T-helper 2 cell treated with Interferon-gamma antibody and Interleukin-4, amounts not matched to agents 5 μg/mL and 100 μg/mL, for 36 hours (primary cell): Measurements from ENCODE around the gene PFKP.
"Not testable (repeated sequence)": the region's sequence is repeated elsewhere in the genome, so short reads cannot be mapped to it uniquely, and the experiment has no call there.

Experiments used
- DNase-seq: peaks from one replicate; pipeline ENCODE4 v3.0.0; 2021; ENCODE audit warnings: low spot score
- H3K27ac Mint-ChIP-seq: one replicate; pipeline ENCODE4 v1.8.0; 2021; ENCODE audit warnings: mild to moderate bottlenecking, mixed read lengths
- H3K27me3 Mint-ChIP-seq: one replicate; pipeline ENCODE4 v1.8.0; 2021; ENCODE audit warnings: low read depth, mixed read lengths
- H3K36me3 Mint-ChIP-seq: one replicate; pipeline ENCODE4 v1.8.0; 2021; ENCODE audit warnings: low read depth, mixed read lengths
- H3K4me1 Mint-ChIP-seq: one replicate; pipeline ENCODE4 v1.8.0; 2021; ENCODE audit warnings: low read depth, mixed read lengths
- H3K4me3 Mint-ChIP-seq: one replicate; pipeline ENCODE4 v1.8.0; 2022; ENCODE audit warnings: mild to moderate bottlenecking, moderate library complexity, mixed read lengths
- H3K9me3 Mint-ChIP-seq: one replicate; pipeline ENCODE4 v1.8.0; 2021; ENCODE audit warnings: mixed read lengths

PFKP gene

DNA sequence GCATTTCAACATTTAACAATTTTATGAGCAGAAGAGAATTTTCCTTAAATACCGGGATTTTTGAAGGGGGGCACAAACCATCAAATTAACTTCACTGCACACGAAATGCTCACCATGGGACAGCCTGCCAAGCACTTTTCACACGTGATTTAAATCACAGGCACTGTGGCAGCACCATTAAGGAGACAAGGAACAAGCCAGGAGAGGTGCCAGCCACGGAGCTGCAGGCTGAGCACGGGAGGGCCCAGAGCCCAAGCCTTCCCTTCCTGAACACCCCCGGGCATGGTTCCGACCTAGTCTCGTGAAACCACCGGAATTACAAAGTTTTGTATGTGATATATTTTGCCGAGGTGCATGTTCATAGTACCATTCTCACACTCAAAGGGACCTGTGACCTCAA, 91.8 kb downstream of the PFKP start:
- no peaks in the 10 kb centered on the region for H3K4me1 Mint-ChIP-seq
- no peak for DNase-seq
- H3K4me3 Mint-ChIP-seq = no peak overlapping the region
- H3K9me3 Mint-ChIP-seq = no peaks in the 10 kb centered on the region
- H3K27ac Mint-ChIP-seq = no peak overlapping the region
- H3K27me3 Mint-ChIP-seq = no peaks in the 10 kb centered on the region
- peaks cover 64% of the 10 kb centered on the region for H3K36me3 Mint-ChIP-seq

GRCh38 chr10:3162533-3162932, 95.2 kb downstream of the PFKP start:
- Mint-ChIP-seq H3K4me3 (no peak overlapping the region), H3K4me1 (no peaks in the 10 kb centered on the region), H3K36me3 (peaks cover 67% of the 10 kb centered on the region), H3K27me3 (no peaks in the 10 kb centered on the region), H3K9me3 (no peaks in the 10 kb centered on the region), H3K27ac (no peak overlapping the region)
- DNase-seq = no peak

GRCh38 chr10:3163879-3164278, 96.5 kb downstream of the PFKP start:
- no peak for DNase-seq
- Mint-ChIP-seq H3K27ac (no peak overlapping the region), H3K4me3 (no peak overlapping the region), H3K27me3 (no peaks in the 10 kb centered on the region), H3K9me3 (no peaks in the 10 kb centered on the region), H3K36me3 (peaks cover 63% of the 10 kb centered on the region), H3K4me1 (no peaks in the 10 kb centered on the region)

- DNase-seq = no peak
- no peaks in the 10 kb centered on the region for H3K9me3 Mint-ChIP-seq
- H3K36me3 Mint-ChIP-seq = peaks cover 59% of the 10 kb centered on the region
- no peak overlapping the region for H3K4me3 Mint-ChIP-seq
- H3K4me1 Mint-ChIP-seq = peaks cover 2% of the 10 kb centered on the region
- no peaks in the 10 kb centered on the region for H3K27me3 Mint-ChIP-seq
- no peak overlapping the region for H3K27ac Mint-ChIP-seq
Observed at GRCh38 chr10:3165196-3165595, 97.8 kb downstream of the PFKP start.

- Mint-ChIP-seq H3K36me3 (peaks cover 59% of the 10 kb centered on the region), H3K27me3 (no peaks in the 10 kb centered on the region), H3K4me1 (peaks cover 2% of the 10 kb centered on the region)
Observed at GRCh38 chr10:3166496-3167290, 99.3 kb downstream of the PFKP start.

DNA sequence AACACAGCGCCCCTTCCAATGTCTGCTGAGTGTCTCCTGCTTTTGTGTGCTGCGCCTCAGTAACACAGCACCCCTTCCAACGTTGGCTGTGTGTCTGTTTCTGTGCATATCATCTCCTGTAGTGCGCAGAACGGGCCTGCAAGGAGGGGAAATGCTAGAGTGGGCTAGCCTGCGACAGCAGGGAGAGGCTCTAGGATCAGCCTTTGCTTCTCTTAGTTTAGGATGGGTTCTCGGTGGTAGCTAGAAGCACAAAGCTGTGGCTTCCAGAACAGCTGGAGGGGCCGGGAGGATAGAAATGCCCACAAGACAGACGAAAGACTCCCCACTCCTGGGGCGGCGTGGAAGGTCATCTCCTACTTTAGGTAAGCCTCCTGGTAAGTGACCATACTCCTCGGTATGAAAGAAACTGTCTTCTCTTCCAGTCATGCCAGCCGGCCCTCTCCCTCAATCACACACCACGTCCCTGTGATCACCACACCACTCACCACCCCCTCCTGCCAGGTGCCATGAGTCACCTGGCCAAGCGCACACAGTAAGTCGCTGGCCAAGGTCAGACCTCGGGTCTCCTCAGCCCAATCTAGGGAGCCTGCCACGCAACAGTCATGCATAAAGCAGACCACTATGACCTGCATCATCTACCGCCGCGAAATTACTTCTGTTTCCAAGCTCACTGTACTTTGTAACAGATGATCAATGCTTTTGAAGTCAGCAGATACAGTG, 100.4 kb downstream of the PFKP start:
- Mint-ChIP-seq H3K4me1 (peaks cover 3% of the 10 kb centered on the region), H3K27me3 (no peaks in the 10 kb centered on the region), H3K4me3 (no peak overlapping the region), H3K27ac (no peak overlapping the region), H3K36me3 (peaks cover 53% of the 10 kb centered on the region), H3K9me3 (no peaks in the 10 kb centered on the region)
- DNase-seq = no peak

More at GRCh38 chr10:3166496-3167290, 99.3 kb downstream of the PFKP start:
- H3K4me3 Mint-ChIP-seq = no peak overlapping the region
- DNase-seq = no peak
- H3K27ac Mint-ChIP-seq = no peak overlapping the region
- no peaks in the 10 kb centered on the region for H3K9me3 Mint-ChIP-seq

DNA sequence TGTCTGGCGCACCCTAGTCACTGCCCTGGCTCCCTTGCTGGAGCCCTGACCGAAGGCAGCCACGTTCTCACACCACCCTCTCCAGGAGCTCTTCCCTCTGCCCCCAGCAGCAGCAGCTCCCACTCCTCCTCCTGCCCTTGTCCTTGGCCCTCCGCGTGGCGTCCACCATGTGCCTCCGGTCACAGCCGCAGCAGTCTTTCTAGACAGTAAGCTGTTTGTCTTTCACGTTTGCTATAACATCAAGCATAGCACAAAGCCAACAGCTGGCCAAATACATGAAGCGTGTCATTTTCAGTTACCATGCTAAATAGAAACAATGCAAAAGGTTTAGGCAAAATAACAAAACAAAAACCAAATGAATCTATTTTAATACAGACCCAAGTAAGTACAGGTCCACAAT, 101.9 kb downstream of the PFKP start:
- DNase-seq = no peak
- Mint-ChIP-seq H3K27me3 (peaks cover 5% of the 10 kb centered on the region), H3K9me3 (no peaks in the 10 kb centered on the region), H3K36me3 (peaks cover 40% of the 10 kb centered on the region), H3K4me1 (peaks cover 6% of the 10 kb centered on the region), H3K4me3 (no peak overlapping the region), H3K27ac (no peak overlapping the region)

GRCh38 chr10:3169673-3170072, 102.3 kb downstream of the PFKP start:
- Mint-ChIP-seq H3K4me1 (peaks cover 6% of the 10 kb centered on the region), H3K27me3 (peaks cover 7% of the 10 kb centered on the region), H3K4me3 (no peak overlapping the region), H3K27ac (no peak overlapping the region), H3K36me3 (peaks cover 39% of the 10 kb centered on the region), H3K9me3 (no peaks in the 10 kb centered on the region)
- no peak for DNase-seq

DNA sequence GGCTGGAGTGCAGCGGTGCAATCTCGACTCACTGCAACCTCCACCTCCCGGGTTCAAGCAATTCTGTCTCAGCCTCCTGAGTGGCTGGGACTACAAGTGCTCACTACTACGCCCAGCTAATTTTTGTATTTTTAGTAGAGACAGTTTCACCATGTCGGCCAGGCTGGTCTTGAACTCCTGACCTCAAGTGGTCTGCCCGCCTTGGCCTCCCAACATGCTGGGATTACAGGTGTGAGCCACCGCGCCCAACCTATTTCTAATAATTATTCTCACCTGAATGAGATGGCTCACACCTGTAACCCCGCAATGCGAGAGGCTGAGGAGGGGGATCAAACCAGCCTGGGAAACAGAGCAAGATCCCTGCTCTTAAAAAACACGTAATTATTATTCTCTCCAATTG, 104.1 kb downstream of the PFKP start:
- not testable (repeated sequence) for DNase-seq, H3K4me1 Mint-ChIP-seq, H3K9me3 Mint-ChIP-seq
- Mint-ChIP-seq H3K4me3 (peak overlapping the region; percentile 92), H3K27ac (peak overlapping the region; percentile 83), H3K36me3 (peaks cover 23% of the 10 kb centered on the region), H3K27me3 (peaks cover 25% of the 10 kb centered on the region)

- Mint-ChIP-seq H3K4me3 (peak overlapping the region; percentile 92), H3K36me3 (peaks cover 17% of the 10 kb centered on the region), H3K27me3 (peaks cover 31% of the 10 kb centered on the region), H3K4me1 (peaks cover 6% of the 10 kb centered on the region), H3K27ac (peak overlapping the region; percentile 83), H3K9me3 (no peaks in the 10 kb centered on the region)
- no peak for DNase-seq
Observed at GRCh38 chr10:3172081-3172445, 104.7 kb downstream of the PFKP start.

DNA sequence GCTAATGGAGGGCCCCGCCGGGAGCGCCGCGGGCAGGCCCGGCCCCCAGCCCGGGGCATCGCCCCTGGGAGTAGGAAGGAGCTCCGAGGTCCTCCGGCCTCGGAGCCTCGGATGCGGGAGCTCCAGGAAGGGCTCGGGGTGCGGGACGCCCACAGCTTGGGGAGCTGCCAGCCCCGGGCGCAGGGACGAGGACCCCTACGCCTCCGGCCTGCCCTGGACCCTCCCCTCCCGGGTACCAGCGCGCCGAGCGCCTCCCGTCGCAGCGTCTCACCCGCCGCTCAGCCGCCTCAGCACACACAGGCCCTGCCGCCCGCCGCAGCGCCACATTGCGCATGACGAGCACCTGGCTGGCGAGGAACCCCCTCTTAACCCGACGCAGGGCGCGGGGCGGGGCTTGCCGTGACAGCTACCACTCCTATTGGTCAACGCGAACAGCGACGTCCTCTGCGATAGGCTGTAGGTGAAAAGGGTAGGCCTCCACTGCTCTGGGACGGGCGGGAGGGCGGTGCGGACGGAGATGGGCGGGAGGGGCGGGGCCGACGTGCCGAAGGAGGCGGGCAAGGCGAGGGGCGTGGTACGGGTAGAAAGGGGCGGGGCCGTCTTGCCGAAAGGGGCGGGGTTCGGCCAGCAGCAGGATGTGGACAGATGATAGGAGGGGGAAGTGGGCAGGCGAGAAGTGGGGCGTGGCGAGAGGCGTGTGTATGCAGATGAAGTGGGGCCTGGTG, 105.3 kb downstream of the PFKP start, which contains the start of gene PITRM1:
Gene PITRM1 (minus strand): TSS at position 337 of the 725 bp plus-strand sequence. CDS start 10 bp downstream, at position 327.
- Mint-ChIP-seq H3K27me3 (peaks cover 35% of the 10 kb centered on the region), H3K27ac (peak within 1 kb of the TSS; percentile 88), H3K36me3 (peaks cover 17% of the 10 kb centered on the region), H3K9me3 (no peaks in the 10 kb centered on the region), H3K4me1 (peaks cover 6% of the 10 kb centered on the region), H3K4me3 (peak within 1 kb of the TSS; percentile 92)
- peak; percentile 99 for DNase-seq

DNA sequence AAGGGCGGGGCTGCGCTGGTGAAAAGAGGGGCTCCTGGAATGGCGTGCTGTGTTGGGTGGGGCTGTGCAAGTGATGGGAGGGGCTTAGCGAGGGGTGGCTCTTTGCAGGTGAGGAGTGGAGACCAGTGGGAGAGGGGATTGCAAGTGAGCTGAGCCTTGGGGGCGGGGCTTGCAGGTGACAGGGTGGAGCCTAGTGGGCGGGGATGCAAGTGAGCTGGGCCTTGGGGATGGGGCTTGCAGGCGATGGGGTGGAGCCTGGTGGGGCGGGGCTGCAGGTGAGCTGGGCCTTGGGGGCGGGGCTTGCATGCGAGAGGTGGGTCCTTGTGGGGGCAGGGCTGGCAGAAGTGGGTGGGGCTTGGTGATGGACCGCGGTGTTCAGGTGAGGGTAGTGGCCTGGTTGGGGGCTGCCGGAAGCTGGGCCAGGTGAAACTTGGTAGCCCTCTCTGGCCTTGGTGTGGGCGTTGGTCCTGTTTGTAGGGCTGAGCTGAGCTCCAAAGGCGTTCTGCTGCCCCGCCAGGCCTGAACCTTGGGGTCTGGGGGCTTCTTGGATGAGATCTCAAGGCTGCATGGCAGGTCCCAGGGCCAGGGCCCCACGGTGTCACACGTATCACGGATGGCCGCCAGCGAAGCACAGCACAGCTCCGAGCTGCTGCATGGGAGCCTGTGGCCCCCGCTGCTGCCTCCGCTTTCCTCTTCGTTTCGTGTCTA, 106.0 kb downstream of the PFKP start:
- peak overlapping the region; percentile 88 for H3K27ac Mint-ChIP-seq
- peaks cover 42% of the 10 kb centered on the region for H3K27me3 Mint-ChIP-seq
- peaks cover 14% of the 10 kb centered on the region for H3K36me3 Mint-ChIP-seq
- DNase-seq = no peak
- peaks cover 6% of the 10 kb centered on the region for H3K4me1 Mint-ChIP-seq
- peak overlapping the region; percentile 84 for H3K4me3 Mint-ChIP-seq
- H3K9me3 Mint-ChIP-seq = no peaks in the 10 kb centered on the region

DNA sequence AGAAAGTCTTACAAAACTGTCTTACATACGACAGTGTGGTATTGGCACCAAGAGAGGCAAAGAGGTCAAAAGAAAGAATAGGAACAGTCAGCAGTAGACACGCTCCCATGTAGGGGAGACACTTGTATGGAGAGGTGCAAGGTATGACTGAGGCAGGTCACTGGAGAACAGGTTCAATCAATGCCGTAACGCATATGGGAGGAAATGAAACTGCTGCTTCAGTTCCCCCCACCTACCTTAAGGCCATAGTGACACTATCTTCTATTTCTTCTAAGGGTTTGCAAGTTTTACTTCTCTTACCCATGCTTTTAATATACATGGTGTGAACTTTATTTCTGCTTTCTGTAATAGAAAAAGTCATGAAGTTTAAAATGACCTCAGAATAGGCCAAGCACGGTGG, 110.7 kb downstream of the PFKP start:
- H3K4me1 Mint-ChIP-seq = peaks cover 1% of the 10 kb centered on the region
- H3K27me3 Mint-ChIP-seq = peaks cover 79% of the 10 kb centered on the region
- H3K4me3 Mint-ChIP-seq = no peak overlapping the region
- H3K27ac Mint-ChIP-seq = no peak overlapping the region
- H3K9me3 Mint-ChIP-seq = no peaks in the 10 kb centered on the region
- H3K36me3 Mint-ChIP-seq = no peaks in the 10 kb centered on the region
- DNase-seq = no peak
